ENCODE data around the gene SLC12A8.

SLC12A8 gene

DNA sequence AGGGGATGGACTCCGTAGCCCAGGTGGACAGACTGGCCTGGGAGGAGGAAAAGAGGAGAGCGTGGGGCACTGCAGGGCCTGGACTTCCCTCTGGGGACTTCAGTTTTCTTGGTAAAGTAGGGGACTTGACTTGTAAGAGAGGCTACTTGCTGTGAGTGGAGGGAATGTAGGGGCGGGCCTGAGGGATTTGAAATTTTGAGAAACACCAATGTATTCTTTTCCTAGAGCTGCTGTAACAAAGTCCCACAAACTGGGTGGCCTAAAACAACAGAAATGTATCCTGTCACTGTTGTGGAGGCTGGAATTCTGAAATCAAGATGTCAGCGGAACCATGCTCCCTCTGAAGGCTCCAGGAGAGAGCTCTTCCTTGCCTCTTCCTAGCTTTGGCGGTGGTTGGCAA is 150.9 kb downstream of the SLC12A8 start:
- DNase-seq (ENCODE audit: low spot score) = no peak
- TF ChIP-seq, protein P1, sequence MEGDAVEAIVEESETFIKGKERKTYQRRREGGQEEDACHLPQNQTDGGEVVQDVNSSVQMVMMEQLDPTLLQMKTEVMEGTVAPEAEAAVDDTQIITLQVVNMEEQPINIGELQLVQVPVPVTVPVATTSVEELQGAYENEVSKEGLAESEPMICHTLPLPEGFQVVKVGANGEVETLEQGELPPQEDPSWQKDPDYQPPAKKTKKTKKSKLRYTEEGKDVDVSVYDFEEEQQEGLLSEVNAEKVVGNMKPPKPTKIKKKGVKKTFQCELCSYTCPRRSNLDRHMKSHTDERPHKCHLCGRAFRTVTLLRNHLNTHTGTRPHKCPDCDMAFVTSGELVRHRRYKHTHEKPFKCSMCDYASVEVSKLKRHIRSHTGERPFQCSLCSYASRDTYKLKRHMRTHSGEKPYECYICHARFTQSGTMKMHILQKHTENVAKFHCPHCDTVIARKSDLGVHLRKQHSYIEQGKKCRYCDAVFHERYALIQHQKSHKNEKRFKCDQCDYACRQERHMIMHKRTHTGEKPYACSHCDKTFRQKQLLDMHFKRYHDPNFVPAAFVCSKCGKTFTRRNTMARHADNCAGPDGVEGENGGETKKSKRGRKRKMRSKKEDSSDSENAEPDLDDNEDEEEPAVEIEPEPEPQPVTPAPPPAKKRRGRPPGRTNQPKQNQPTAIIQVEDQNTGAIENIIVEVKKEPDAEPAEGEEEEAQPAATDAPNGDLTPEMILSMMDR (IDR thresholded peaks at IDR 0.05; ENCODE audit: extremely low read depth, missing control alignments) = no peak

DNA sequence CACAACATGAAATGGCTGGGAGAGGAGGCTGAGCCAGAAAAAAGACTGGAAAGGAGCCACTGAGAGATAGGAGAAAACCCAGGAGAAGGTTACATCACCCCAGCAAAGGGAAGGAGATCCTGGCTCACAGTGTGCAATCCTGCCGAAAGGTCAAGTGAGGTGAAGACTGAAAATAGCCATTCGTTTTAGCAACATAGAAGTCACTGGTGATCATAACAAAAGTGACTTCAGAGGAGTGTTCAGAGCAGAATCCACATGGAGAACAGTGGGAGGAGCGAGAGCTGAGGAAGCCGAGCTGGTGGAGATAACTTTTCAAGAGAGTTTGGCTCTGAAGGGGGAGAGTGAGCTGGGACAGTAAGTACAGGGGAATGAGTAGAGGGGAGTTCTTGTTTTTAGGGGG is 151.4 kb downstream of the SLC12A8 start:
- DNase-seq (ENCODE audit: low spot score) = no peak
- TF ChIP-seq, protein P1 (IDR thresholded peaks at IDR 0.05; ENCODE audit: extremely low read depth, missing control alignments) = no peak

DNA sequence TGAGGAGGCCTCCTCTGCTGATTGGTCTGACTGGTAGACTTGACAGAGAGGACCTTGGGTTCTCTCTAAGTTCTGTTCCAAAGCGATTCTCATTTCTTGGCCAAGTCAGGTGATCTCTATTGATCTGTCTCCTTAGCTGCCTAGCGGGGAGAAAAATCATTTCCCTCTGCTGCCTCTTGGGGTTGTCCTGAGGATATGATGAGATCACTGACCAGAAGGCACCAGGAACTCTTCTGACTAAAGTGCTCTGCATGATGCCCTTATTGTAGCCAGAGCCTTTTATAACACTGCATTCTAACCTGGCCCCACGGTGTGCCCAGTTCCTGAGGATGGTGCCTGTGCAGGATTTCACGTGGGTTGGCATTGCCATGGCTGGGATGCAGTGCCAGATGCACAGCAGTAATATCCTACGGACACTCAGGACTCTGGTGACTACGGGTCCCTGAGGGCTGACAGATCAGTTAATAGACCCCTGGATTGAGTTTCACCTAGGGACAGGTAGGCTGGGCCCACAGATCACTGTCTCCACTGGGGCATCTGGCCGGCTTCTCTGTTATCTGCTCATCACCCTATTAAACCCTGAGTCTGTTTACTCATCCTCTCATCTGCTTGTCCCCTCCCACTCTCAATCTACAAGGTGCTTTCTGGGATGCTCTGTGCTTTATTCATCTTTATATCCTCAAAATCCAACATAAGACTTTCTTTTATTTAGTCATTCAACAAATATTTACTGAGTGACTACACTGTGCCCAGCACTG is 152.9 kb downstream of the SLC12A8 start:
- no peak for DNase-seq (ENCODE audit: low spot score)
- TF ChIP-seq, protein P1 (IDR thresholded peaks at IDR 0.05; ENCODE audit: extremely low read depth, missing control alignments) = no peak

DNA sequence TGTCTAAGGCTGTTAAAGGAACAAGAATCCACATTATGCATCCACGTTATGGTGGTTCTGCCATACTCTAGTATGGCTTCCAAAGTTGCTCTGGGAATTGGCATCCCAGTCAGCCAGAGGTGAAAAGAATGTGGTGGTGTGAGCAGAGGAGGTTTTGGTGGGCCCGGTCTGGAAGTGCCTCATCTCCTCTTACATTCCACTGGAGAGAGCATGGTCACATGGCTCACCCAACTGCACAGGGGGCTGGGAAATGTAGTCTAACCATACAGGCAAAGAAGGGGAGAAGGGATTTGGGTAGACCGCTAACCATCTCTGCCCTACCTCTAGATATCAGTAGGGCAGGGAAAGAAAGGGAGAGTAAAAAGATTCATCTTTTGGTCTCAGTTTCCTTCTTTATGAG is 153.6 kb downstream of the SLC12A8 start:
- no peak for DNase-seq (ENCODE audit: low spot score)

DNA sequence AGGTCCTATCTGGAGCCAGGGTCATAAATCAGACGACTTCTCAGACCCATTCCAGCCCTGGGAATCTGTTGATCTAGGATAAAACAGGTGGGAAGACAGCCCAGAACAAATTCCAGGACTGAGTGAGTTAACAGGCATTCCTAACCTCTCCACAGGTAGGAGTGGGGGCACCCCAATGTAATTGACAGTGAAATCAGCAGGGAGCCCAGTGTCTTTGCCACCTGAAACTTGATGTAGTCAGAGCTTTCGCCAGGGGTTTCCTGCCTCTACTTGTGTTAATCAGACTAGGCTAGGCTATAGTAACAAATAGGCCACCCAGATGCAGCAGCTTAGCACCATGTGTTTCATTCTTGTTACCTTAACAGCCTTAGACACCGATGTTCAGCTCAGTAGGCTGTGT is 154.0 kb downstream of the SLC12A8 start:
- TF ChIP-seq, protein P1 (IDR thresholded peaks at IDR 0.05; ENCODE audit: extremely low read depth, missing control alignments) = no peak

More for the DNA sequence above, 153.6 kb downstream of the SLC12A8 start:
- TF ChIP-seq, protein P1 (IDR thresholded peaks at IDR 0.05; ENCODE audit: extremely low read depth, missing control alignments) = no peak

DNA sequence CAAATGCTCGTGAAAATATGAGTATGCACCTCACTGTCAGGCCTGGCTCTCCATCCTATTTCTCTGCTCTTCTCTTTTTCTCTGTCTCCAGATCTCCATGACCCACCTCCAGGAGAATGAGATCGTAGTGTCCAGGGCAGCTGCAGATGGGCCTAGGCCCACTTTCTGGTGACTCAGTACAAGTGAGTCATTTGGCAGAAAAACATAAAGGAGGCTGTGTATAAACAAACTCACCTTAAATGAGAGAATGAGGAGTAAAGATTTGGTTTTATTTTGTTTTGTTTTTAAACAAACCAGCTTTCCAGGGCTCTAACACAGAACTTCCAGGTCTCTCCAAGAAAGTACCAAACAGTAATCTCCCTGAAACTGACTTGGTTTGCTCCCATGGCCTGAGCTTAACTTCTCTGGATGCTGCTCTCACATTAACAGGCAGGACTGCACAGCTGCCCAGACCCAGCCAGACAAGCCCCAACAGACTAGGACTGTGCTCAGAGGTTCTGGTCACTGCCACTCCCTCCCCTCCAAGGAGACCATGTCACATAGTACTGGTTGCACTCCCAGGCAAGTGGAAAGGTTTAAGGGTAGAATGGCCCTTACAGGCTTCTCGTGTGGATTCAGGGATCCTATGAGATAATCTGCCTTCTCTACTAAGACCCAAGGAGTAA is 155.2 kb downstream of the SLC12A8 start:
- no peak for DNase-seq (ENCODE audit: low spot score)
- TF ChIP-seq, protein P1 (IDR thresholded peaks at IDR 0.05; ENCODE audit: extremely low read depth, missing control alignments) = no peak

More for the DNA sequence above, 154.0 kb downstream of the SLC12A8 start:
- DNase-seq (ENCODE audit: low spot score) = no peak

All from GM20000 (cell line).